HG02610 (cell line): ENCODE results near the gene ZDHHC14.

Source experiments
- ATAC-seq: cut with Tn5 transposase; IDR thresholded peaks from one replicate; pipeline ENCODE4 v1.9.1; 2021; ENCODE audit warnings: mild to moderate bottlenecking, moderate library complexity; ENCODE audit not compliant: unreplicated experiment

ZDHHC14 gene

GRCh38 chr6:157488058-157488457, 107.1 kb downstream of the ZDHHC14 start:
- no peak for ATAC-seq

GRCh38 chr6:157488716-157489118, 107.7 kb downstream of the ZDHHC14 start:
- no peak for ATAC-seq

GRCh38 chr6:157490611-157491269, 109.8 kb downstream of the ZDHHC14 start:
- no peak for ATAC-seq

- ATAC-seq = no peak
Observed at GRCh38 chr6:157491571-157492232, 110.7 kb downstream of the ZDHHC14 start.

- ATAC-seq = no peak
Observed at GRCh38 chr6:157492249-157492648, 111.3 kb downstream of the ZDHHC14 start.

- ATAC-seq = no peak
Observed at GRCh38 chr6:157492741-157493140, 111.8 kb downstream of the ZDHHC14 start.

GRCh38 chr6:157493173-157493572, 112.2 kb downstream of the ZDHHC14 start:
- ATAC-seq = no peak

GRCh38 chr6:157493576-157493975, 112.6 kb downstream of the ZDHHC14 start:
- no peak for ATAC-seq

GRCh38 chr6:157494132-157494710, 113.2 kb downstream of the ZDHHC14 start:
- no peak for ATAC-seq

- no peak for ATAC-seq
Observed at GRCh38 chr6:157496534-157497095, 115.6 kb downstream of the ZDHHC14 start.

GRCh38 chr6:157497579-157497978, 116.6 kb downstream of the ZDHHC14 start:
- no peak for ATAC-seq

GRCh38 chr6:157498817-157499216, 117.8 kb downstream of the ZDHHC14 start:
- ATAC-seq = no peak

GRCh38 chr6:157500022-157500421, 119.0 kb downstream of the ZDHHC14 start:
- ATAC-seq = no peak

GRCh38 chr6:157503018-157503747, 122.2 kb downstream of the ZDHHC14 start:
- ATAC-seq = no peak

- no peak for ATAC-seq
Observed at GRCh38 chr6:157505912-157506491, 125.0 kb downstream of the ZDHHC14 start.

GRCh38 chr6:157510323-157511188, 129.6 kb downstream of the ZDHHC14 start:
- peak; percentile 46 for ATAC-seq

GRCh38 chr6:157511682-157512381, 130.8 kb downstream of the ZDHHC14 start:
- no peak for ATAC-seq

- ATAC-seq = no peak
Observed at GRCh38 chr6:157512382-157512682, 131.3 kb downstream of the ZDHHC14 start.

- ATAC-seq = no peak
Observed at GRCh38 chr6:157513004-157513603, 132.1 kb downstream of the ZDHHC14 start.
